ENCODE results near the gene AQR. TPM values are rescaled to one million over a fixed set of nuclear protein-coding genes. Genes with fewer than 3 reads are reported as not detected.

AQR gene
- total and polyA plus RNA-seq, 4 experiments from 2014 or later = 12.9 to 47.6 (median 29.4) TPM

- H3K9me3 Mint-ChIP-seq = peaks cover 0 to 19% (median 6%) of the 10 kb centered on the region in 8 donors
- H3K9me3 ChIP-seq (ENCODE audit: control insufficient read depth in 1 of 2, low read length in 2 of 2) = no peaks in the 10 kb centered on the region
- H3K36me3 ChIP-seq (ENCODE audit: insufficient read depth, low read length) = no peaks in the 10 kb centered on the region
- H3K27ac ChIP-seq (ENCODE audit: low read depth, low read length) = no peak overlapping the region
- peaks cover 0 to 1% of the 10 kb centered on the region in 2 donors for H3K36me3 Mint-ChIP-seq
- H3K4me1 Mint-ChIP-seq = no peaks in the 10 kb centered on the region
- ChIA-PET POLR2A (ENCODE audit: partially characterized antibody) (no interaction called here), CTCF (ENCODE audit: partially characterized antibody) (no interaction called here)
- no peak overlapping the region for H3K4me3 ChIP-seq (ENCODE audit: low read length in 2 of 2)
- H3K27me3 ChIP-seq (ENCODE audit: insufficient read depth, low read length) = peaks cover 8% of the 10 kb centered on the region
- intact Hi-C loops (cut with micrococcal nuclease) = no loop called here
- peaks cover 3 to 7% of the 10 kb centered on the region in 2 donors for H3K27me3 Mint-ChIP-seq
- DNase-seq = no peak
- no peaks in the 10 kb centered on the region for H3K4me1 ChIP-seq (ENCODE audit: insufficient read depth, low read length)
- H3K4me3 Mint-ChIP-seq = no peak overlapping the region
- no peak overlapping the region for H3K27ac Mint-ChIP-seq
These were observed 132.1 kb downstream of the AQR start for GRCh38 chr15:34837246-34838016.

GRCh38 chr15:34828145-34828911 is 141.2 kb downstream of the AQR start:
- Mint-ChIP-seq H3K36me3 (no peaks in the 10 kb centered on the region), H3K4me1 (no peaks in the 10 kb centered on the region), H3K4me3 (no peak overlapping the region), H3K27me3 (peaks cover 10 to 16% of the 10 kb centered on the region in 2 donors), H3K9me3 (peaks cover 0 to 3% (median under 1%) of the 10 kb centered on the region in 8 donors), H3K27ac (no peak overlapping the region)
- Histone ChIP-seq H3K36me3 (ENCODE audit: insufficient read depth, low read length) (no peaks in the 10 kb centered on the region), H3K4me3 (ENCODE audit: low read length in 2 of 2) (no peak overlapping the region), H3K27me3 (ENCODE audit: insufficient read depth, low read length) (no peaks in the 10 kb centered on the region), H3K27ac (ENCODE audit: low read depth, low read length) (no peak overlapping the region), H3K4me1 (ENCODE audit: insufficient read depth, low read length) (no peaks in the 10 kb centered on the region), H3K9me3 (ENCODE audit: control insufficient read depth in 1 of 2, low read length in 2 of 2) (no peaks in the 10 kb centered on the region)
- ChIA-PET POLR2A (ENCODE audit: partially characterized antibody) (no interaction called here), CTCF (ENCODE audit: partially characterized antibody) (no interaction called here)
- intact Hi-C loops (cut with micrococcal nuclease) = no loop called here
- no peak for DNase-seq

GRCh38 chr15:34821831-34822230 is 147.7 kb downstream of the AQR start:
- no peak overlapping the region for H3K4me3 ChIP-seq (ENCODE audit: low read length in 2 of 2)
- no peak overlapping the region for H3K27ac ChIP-seq (ENCODE audit: low read depth, low read length)
- no peak overlapping the region for H3K4me3 Mint-ChIP-seq
- ChIA-PET POLR2A (ENCODE audit: partially characterized antibody) (no interaction called here), CTCF (ENCODE audit: partially characterized antibody) (no interaction called here)
- no peaks in the 10 kb centered on the region for H3K9me3 Mint-ChIP-seq
- H3K36me3 Mint-ChIP-seq = no peaks in the 10 kb centered on the region
- intact Hi-C loops (cut with micrococcal nuclease) = no loop called here
- no peak overlapping the region for H3K27ac Mint-ChIP-seq
- H3K27me3 Mint-ChIP-seq = peaks cover 12 to 30% of the 10 kb centered on the region in 2 donors
- H3K4me1 ChIP-seq (ENCODE audit: insufficient read depth, low read length) = no peaks in the 10 kb centered on the region
- no peaks in the 10 kb centered on the region for H3K4me1 Mint-ChIP-seq
- no peak for DNase-seq
- no peaks in the 10 kb centered on the region for H3K36me3 ChIP-seq (ENCODE audit: insufficient read depth, low read length)
- H3K27me3 ChIP-seq (ENCODE audit: insufficient read depth, low read length) = no peaks in the 10 kb centered on the region
- no peaks in the 10 kb centered on the region for H3K9me3 ChIP-seq (ENCODE audit: control insufficient read depth in 1 of 2, low read length in 2 of 2)

DNA sequence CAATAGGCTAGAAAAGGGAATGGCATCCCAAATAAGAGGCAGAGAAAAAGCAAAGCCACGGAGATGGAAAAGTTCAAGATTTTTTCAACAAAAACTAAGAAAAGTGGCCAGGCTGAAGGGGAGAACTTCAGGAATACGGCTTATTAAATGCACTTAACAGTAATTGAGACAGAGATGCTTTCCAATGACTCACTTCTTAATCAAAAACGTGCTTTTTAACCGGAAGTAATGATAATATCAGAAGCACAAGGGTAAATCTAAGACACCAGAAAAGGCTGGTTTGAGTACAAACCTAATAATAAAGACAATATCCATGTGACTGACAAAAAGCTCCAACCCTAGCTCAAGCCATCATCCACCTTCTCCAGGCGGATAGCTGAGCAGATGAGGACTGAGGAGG is 149.4 kb downstream of the AQR start:
- no peaks in the 10 kb centered on the region for H3K36me3 ChIP-seq (ENCODE audit: insufficient read depth, low read length)
- no peak overlapping the region for H3K4me3 ChIP-seq (ENCODE audit: low read length in 2 of 2)
- ChIA-PET POLR2A (ENCODE audit: partially characterized antibody) (no interaction called here), CTCF (ENCODE audit: partially characterized antibody) (no interaction called here)
- no peaks in the 10 kb centered on the region for H3K4me1 ChIP-seq (ENCODE audit: insufficient read depth, low read length)
- H3K9me3 ChIP-seq (ENCODE audit: control insufficient read depth in 1 of 2, low read length in 2 of 2) = no peaks in the 10 kb centered on the region
- H3K9me3 Mint-ChIP-seq = no peaks in the 10 kb centered on the region
- no peak overlapping the region for H3K27ac ChIP-seq (ENCODE audit: low read depth, low read length)
- no peaks in the 10 kb centered on the region for H3K36me3 Mint-ChIP-seq
- H3K4me1 Mint-ChIP-seq = no peaks in the 10 kb centered on the region
- no peaks in the 10 kb centered on the region for H3K27me3 ChIP-seq (ENCODE audit: insufficient read depth, low read length)
- H3K27ac Mint-ChIP-seq = no peak overlapping the region
- DNase-seq = no peak
- no peak overlapping the region for H3K4me3 Mint-ChIP-seq
- intact Hi-C loops (cut with micrococcal nuclease) = no loop called here
- H3K27me3 Mint-ChIP-seq = peaks cover 13 to 24% of the 10 kb centered on the region in 2 donors

DNA sequence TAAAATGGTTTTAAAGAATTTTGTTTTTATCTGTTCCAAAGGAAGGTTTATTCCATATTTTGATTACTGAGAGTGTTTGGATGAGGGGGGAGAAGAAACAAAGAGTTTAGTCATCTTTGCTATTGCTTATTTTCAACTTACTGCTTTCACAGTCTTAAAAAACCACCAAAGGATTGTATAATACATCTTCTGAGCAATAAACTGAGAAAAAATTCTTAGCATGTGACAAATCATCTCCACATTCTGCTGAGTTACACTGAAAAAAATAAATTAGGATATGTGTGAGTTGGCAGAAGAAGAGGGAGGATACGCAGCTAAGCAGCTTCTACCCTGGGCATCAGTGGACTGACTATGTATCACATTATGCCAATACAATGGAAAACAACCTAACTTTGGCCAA is 151.0 kb downstream of the AQR start:
- Mint-ChIP-seq H3K36me3 (no peaks in the 10 kb centered on the region), H3K27me3 (peaks cover 14 to 24% of the 10 kb centered on the region in 2 donors), H3K9me3 (peaks cover 0 to 1% (median 0%) of the 10 kb centered on the region in 8 donors), H3K27ac (no peak overlapping the region), H3K4me3 (no peak overlapping the region), H3K4me1 (no peaks in the 10 kb centered on the region)
- Histone ChIP-seq H3K27me3 (ENCODE audit: insufficient read depth, low read length) (no peaks in the 10 kb centered on the region), H3K9me3 (ENCODE audit: control insufficient read depth in 1 of 2, low read length in 2 of 2) (no peaks in the 10 kb centered on the region), H3K4me3 (ENCODE audit: low read length in 2 of 2) (no peak overlapping the region), H3K4me1 (ENCODE audit: insufficient read depth, low read length) (no peaks in the 10 kb centered on the region), H3K27ac (ENCODE audit: low read depth, low read length) (no peak overlapping the region), H3K36me3 (ENCODE audit: insufficient read depth, low read length) (no peaks in the 10 kb centered on the region)
- POLR2A ChIA-PET (ENCODE audit: partially characterized antibody) = no interaction called here
- CTCF ChIA-PET (ENCODE audit: partially characterized antibody) = no interaction called here
- no peak for DNase-seq
- intact Hi-C loops (cut with micrococcal nuclease) = no loop called here

DNA sequence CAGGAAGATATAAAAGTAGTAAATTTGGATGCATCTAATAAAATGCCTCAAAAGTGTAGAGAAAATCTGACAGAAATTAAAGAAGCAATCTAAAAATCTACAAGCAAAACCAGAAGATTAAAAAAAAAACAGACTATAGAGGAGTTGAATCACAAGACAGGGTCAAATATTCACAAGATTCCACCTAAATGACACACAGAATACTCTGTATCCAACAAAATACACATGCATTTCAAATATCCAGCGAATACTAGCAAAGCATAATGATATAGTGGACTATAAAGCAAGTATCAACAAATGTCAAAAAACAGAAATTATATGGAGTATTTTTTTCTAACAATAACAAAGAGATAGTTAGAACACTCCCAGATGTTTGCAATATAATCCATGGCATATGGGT is 153.7 kb downstream of the AQR start:
- Histone ChIP-seq H3K4me1 (ENCODE audit: insufficient read depth, low read length) (no peaks in the 10 kb centered on the region), H3K4me3 (ENCODE audit: low read length in 2 of 2) (no peak overlapping the region), H3K27ac (ENCODE audit: low read depth, low read length) (no peak overlapping the region), H3K27me3 (ENCODE audit: insufficient read depth, low read length) (no peaks in the 10 kb centered on the region), H3K36me3 (ENCODE audit: insufficient read depth, low read length) (no peaks in the 10 kb centered on the region), H3K9me3 (ENCODE audit: control insufficient read depth in 1 of 2, low read length in 2 of 2) (no peaks in the 10 kb centered on the region)
- Mint-ChIP-seq H3K27me3 (peaks cover 22% of the 10 kb centered on the region in 2 donors), H3K4me1 (no peaks in the 10 kb centered on the region), H3K4me3 (no peak overlapping the region), H3K9me3 (peaks cover 0 to 1% (median 0%) of the 10 kb centered on the region in 8 donors), H3K27ac (no peak overlapping the region), H3K36me3 (no peaks in the 10 kb centered on the region)
- intact Hi-C loops (cut with micrococcal nuclease) = no loop called here
- DNase-seq = no peak
- CTCF ChIA-PET (ENCODE audit: partially characterized antibody) = no interaction called here
- POLR2A ChIA-PET (ENCODE audit: partially characterized antibody) = no interaction called here

GRCh38 chr15:34813446-34814190 is 155.9 kb downstream of the AQR start:
- Mint-ChIP-seq H3K4me1 (no peaks in the 10 kb centered on the region), H3K9me3 (peaks cover 0 to 4% (median 0%) of the 10 kb centered on the region in 8 donors), H3K27me3 (peaks cover 19% of the 10 kb centered on the region in 2 donors), H3K36me3 (no peaks in the 10 kb centered on the region), H3K27ac (no peak overlapping the region), H3K4me3 (no peak overlapping the region)
- Histone ChIP-seq H3K4me3 (ENCODE audit: low read length in 2 of 2) (no peak overlapping the region), H3K4me1 (ENCODE audit: insufficient read depth, low read length) (no peaks in the 10 kb centered on the region), H3K36me3 (ENCODE audit: insufficient read depth, low read length) (no peaks in the 10 kb centered on the region), H3K27me3 (ENCODE audit: insufficient read depth, low read length) (no peaks in the 10 kb centered on the region), H3K27ac (ENCODE audit: low read depth, low read length) (no peak overlapping the region), H3K9me3 (ENCODE audit: control insufficient read depth in 1 of 2, low read length in 2 of 2) (no peaks in the 10 kb centered on the region)
- intact Hi-C loops (cut with micrococcal nuclease) = no loop called here
- CTCF ChIA-PET (ENCODE audit: partially characterized antibody) = interaction anchor here (0.8 kb wide), 1 partner anchor 12 kb away, joined by 4 read pairs; no protein-coding TSS in a partner anchor
- POLR2A ChIA-PET (ENCODE audit: partially characterized antibody) = no interaction called here
- no peak for DNase-seq

All from CD4-positive, alpha-beta memory T cell (primary cell).